Liver (tissue), 9 donors: ENCODE measurements around the gene TRIO. TPM values are rescaled to one million over a fixed set of nuclear protein-coding genes. Genes with fewer than 3 reads are reported as not detected.

ENCODE experiments used
- DNase-seq: peaks from one replicate; pipeline ENCODE4 v3.0.0-alpha.2; 2017; ENCODE audit warnings: low spot score
- H3K27ac ChIP-seq, 2 donors: one replicate each; pipeline ENCODE4 v1.7.0; 2013; ENCODE audit warnings: inconsistent platforms in 2 of 2, low read length in 2 of 2, control low read depth in 1 of 2, low read depth in 1 of 2, mild to moderate bottlenecking in 1 of 2
- H3K27me3 ChIP-seq, 4 donors: one replicate each; pipeline versions ENCODE4 v1.6.1 to v1.7.0; 2013; ENCODE audit warnings: low read length in 3 of 4, inconsistent platforms in 1 of 4, mild to moderate bottlenecking in 1 of 4, moderate library complexity in 1 of 4; ENCODE audit not compliant: control insufficient read depth in 4 of 4, insufficient read depth in 4 of 4
- H3K36me3 ChIP-seq, 4 donors: one replicate each; pipeline versions ENCODE4 v1.6.1 to v1.7.0; 2013; ENCODE audit warnings: low read length in 3 of 4, mild to moderate bottlenecking in 3 of 4, low read depth in 1 of 4, moderate library complexity in 1 of 4; ENCODE audit not compliant: control insufficient read depth in 4 of 4, insufficient read depth in 3 of 4
- H3K4me1 ChIP-seq, 4 donors: one replicate each; pipeline versions ENCODE4 v1.6.1 to v1.7.0; 2013; ENCODE audit warnings: low read length in 3 of 4, mild to moderate bottlenecking in 3 of 4, moderate library complexity in 1 of 4; ENCODE audit not compliant: control insufficient read depth in 4 of 4, insufficient read depth in 4 of 4
- H3K4me3 ChIP-seq, 3 donors: one replicate each; pipeline versions ENCODE4 v1.6.1 to v1.7.0; 2013; ENCODE audit warnings: low read length in 3 of 3, control low read depth in 1 of 3, low read depth in 1 of 3, mild to moderate bottlenecking in 1 of 3
- H3K9ac ChIP-seq, 2 donors: one replicate each; pipeline ENCODE4 v1.7.0; 2013; ENCODE audit warnings: low read length in 2 of 2, mild to moderate bottlenecking in 2 of 2, moderate library complexity in 2 of 2, control low read depth in 1 of 2, low read depth in 1 of 2
- H3K9me3 ChIP-seq, 4 donors: one replicate each; pipeline versions ENCODE4 v1.6.1 to v1.7.0; 2013; ENCODE audit warnings: low read length in 3 of 4; ENCODE audit not compliant: control insufficient read depth in 4 of 4
- EGR1 ChIP-seq, 2 donors: IDR thresholded peaks; 2 replicates each; pipeline ENCODE4 v1.6.1; 2016 to 2018; ENCODE audit warnings: antibody characterized with exemption in 2 of 2, low read depth in 2 of 2
- FOXA1 ChIP-seq: IDR thresholded peaks from 2 replicates; pipeline ENCODE4 v1.6.1; 2016; ENCODE audit warnings: antibody characterized with exemption
- FOXA2 ChIP-seq: IDR thresholded peaks from 2 replicates; pipeline ENCODE4 v1.6.1; 2016; ENCODE audit warnings: antibody characterized with exemption
- HNF4G ChIP-seq: IDR thresholded peaks from 2 replicates; pipeline ENCODE4 v1.6.1; 2016; ENCODE audit warnings: antibody characterized with exemption
- JUND ChIP-seq, 2 donors: IDR thresholded peaks; 2 replicates each; pipeline ENCODE4 v1.6.1; 2016; ENCODE audit warnings: antibody characterized with exemption in 2 of 2
- MAX ChIP-seq: IDR thresholded peaks from 2 replicates; pipeline ENCODE4 v1.6.1; 2016; ENCODE audit warnings: antibody characterized with exemption
- NR2F2 ChIP-seq: IDR thresholded peaks from 2 replicates; pipeline ENCODE4 v1.6.1; 2016; ENCODE audit warnings: antibody characterized with exemption
- RAD21 ChIP-seq, 2 donors: IDR thresholded peaks; 2 replicates each; pipeline ENCODE4 v1.6.1; 2016; ENCODE audit warnings: antibody characterized with exemption in 2 of 2, mild to moderate bottlenecking in 2 of 2
- RXRA ChIP-seq, 2 donors: IDR thresholded peaks; 2 replicates each; pipeline ENCODE4 v1.6.1; 2017 to 2018; ENCODE audit warnings: antibody characterized with exemption in 2 of 2, mild to moderate bottlenecking in 1 of 2
- TAF1 ChIP-seq: conservative IDR thresholded peaks from 2 replicates; pipeline ENCODE4 v1.6.1; 2016; ENCODE audit warnings: antibody characterized with exemption, mild to moderate bottlenecking
- YY1 ChIP-seq: IDR thresholded peaks from 2 replicates; pipeline ENCODE4 v1.6.1; 2016; ENCODE audit warnings: antibody characterized with exemption, mild to moderate bottlenecking
- WGBS: extraction: QIAGEN DNeasy Blood & Tissue Kit; methylation state at CpG from one replicate; pipeline ENCODE4 v1.1.7; 2013; 5-methylcytosine and 5-hydroxymethylcytosine counted together
- polyA plus RNA-seq, 2 donors: library from polyadenylated mRNA; stranded (reverse) in 1 of 2; unstranded in 1 of 2; fragments of 200-250 nt in 1 of 2; fragments of >200 nt in 1 of 2; fragmentation: Nextera tagmentation in 1 of 2; extraction: Ambion mirVana in 1 of 2; gene quantifications; one replicate each; pipeline versions ENCODE4 v1.2.1 to v1.2.3, GENCODE V29; 2013 to 2015
- total RNA-seq, 2 donors: library from RNA; depleted of rRNA; stranded (reverse); fragments of >200 nt; gene quantifications; one replicate each; pipeline ENCODE4 v1.2.3, GENCODE V29; 2014
- TF ChIP-seq, protein P1 (sequence below): IDR thresholded peaks from 2 replicates; pipeline ENCODE4 v1.6.1; 2016; ENCODE audit warnings: antibody characterized with exemption
- TF ChIP-seq, protein P2 (sequence below): IDR thresholded peaks from 2 replicates; pipeline ENCODE4 v1.6.1; 2016; ENCODE audit warnings: antibody characterized with exemption, mild to moderate bottlenecking
- TF ChIP-seq, protein P3 (sequence below): fragments of 150-350 bp; IDR thresholded peaks from 2 replicates; pipeline ENCODE4 v1.5.1; 2017; ENCODE audit warnings: improper control_type of control experiment, low read depth, low read length; ENCODE audit not compliant: missing input control
- donor health status: healthy.
- donor health status: healthy.
- donor health status: healthy.
- donor health status: healthy.
- donor health status: healthy.

TRIO gene
- total and polyA plus RNA-seq, 4 donors: 8.5 to 86.2 (median 16.0) TPM

GRCh38 chr5:14532180-14532579 lies 389.0 kb downstream of the TRIO start:
- no peaks in the 10 kb centered on the region for H3K36me3 ChIP-seq

GRCh38 chr5:14534773-14535172 lies 391.6 kb downstream of the TRIO start:
- Histone ChIP-seq H3K27me3 (no peaks in the 10 kb centered on the region), H3K9ac (no peak overlapping the region), H3K27ac (no peak overlapping the region), H3K4me3 (no peak overlapping the region), H3K4me1 (no peaks in the 10 kb centered on the region), H3K36me3 (no peaks in the 10 kb centered on the region), H3K9me3 (no peaks in the 10 kb centered on the region)
- DNase-seq: no peak
- WGBS: 21% methylated on average over 7 of the region's 7 CpGs
- TF ChIP-seq TAF1: no peak
- no peak for TF ChIP-seq FOXA1
- no peak for TF ChIP-seq RXRA (IDR thresholded peaks at IDR 0.05)
- peak; percentile 13 for TF ChIP-seq MAX
- TF ChIP-seq, protein P1, sequence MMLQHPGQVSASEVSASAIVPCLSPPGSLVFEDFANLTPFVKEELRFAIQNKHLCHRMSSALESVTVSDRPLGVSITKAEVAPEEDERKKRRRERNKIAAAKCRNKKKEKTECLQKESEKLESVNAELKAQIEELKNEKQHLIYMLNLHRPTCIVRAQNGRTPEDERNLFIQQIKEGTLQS: no peak

More at GRCh38 chr5:14532180-14532579, 389.0 kb downstream of the TRIO start:
- Histone ChIP-seq H3K27me3 (no peaks in the 10 kb centered on the region), H3K27ac (no peak overlapping the region), H3K9me3 (no peaks in the 10 kb centered on the region), H3K4me3 (no peak overlapping the region), H3K4me1 (no peaks in the 10 kb centered on the region), H3K9ac (no peak overlapping the region)
- DNase-seq: no peak
- 65% methylated on average over 3 of the region's 3 CpGs for WGBS
- TF ChIP-seq YY1: no peak
- no peak for TF ChIP-seq EGR1 (IDR thresholded peaks at IDR 0.05; ENCODE audit: low read depth in 2 of 2)
- TF ChIP-seq JUND (IDR thresholded peaks at IDR 0.05): no peak
- TF ChIP-seq TAF1: no peak
- no peak for TF ChIP-seq FOXA2

GRCh38 chr5:14545308-14545707 lies 402.2 kb downstream of the TRIO start:
- 66% methylated on average over 3 of the region's 3 CpGs for WGBS
- H3K27ac ChIP-seq: no peak overlapping the region

GRCh38 chr5:14545862-14546261 lies 402.7 kb downstream of the TRIO start:
- Histone ChIP-seq H3K27me3 (peaks cover 0 to 3% (median 0%) of the 10 kb centered on the region in 4 donors), H3K36me3 (no peaks in the 10 kb centered on the region), H3K9ac (no peak overlapping the region), H3K4me3 (no peak overlapping the region), H3K4me1 (no peaks in the 10 kb centered on the region), H3K9me3 (peaks cover 0 to under 1% (median 0%) of the 10 kb centered on the region in 4 donors), H3K27ac (no peak overlapping the region)
- 35% methylated on average over 1 of the region's 1 CpG for WGBS
- TF ChIP-seq, protein P1: no peak
- TF ChIP-seq RXRA (IDR thresholded peaks at IDR 0.05) (no peak), RAD21 (IDR thresholded peaks at IDR 0.05) (no peak), NR2F2 (no peak), TAF1 (no peak), HNF4G (no peak), MAX (no peak)
- TF ChIP-seq, protein P2, sequence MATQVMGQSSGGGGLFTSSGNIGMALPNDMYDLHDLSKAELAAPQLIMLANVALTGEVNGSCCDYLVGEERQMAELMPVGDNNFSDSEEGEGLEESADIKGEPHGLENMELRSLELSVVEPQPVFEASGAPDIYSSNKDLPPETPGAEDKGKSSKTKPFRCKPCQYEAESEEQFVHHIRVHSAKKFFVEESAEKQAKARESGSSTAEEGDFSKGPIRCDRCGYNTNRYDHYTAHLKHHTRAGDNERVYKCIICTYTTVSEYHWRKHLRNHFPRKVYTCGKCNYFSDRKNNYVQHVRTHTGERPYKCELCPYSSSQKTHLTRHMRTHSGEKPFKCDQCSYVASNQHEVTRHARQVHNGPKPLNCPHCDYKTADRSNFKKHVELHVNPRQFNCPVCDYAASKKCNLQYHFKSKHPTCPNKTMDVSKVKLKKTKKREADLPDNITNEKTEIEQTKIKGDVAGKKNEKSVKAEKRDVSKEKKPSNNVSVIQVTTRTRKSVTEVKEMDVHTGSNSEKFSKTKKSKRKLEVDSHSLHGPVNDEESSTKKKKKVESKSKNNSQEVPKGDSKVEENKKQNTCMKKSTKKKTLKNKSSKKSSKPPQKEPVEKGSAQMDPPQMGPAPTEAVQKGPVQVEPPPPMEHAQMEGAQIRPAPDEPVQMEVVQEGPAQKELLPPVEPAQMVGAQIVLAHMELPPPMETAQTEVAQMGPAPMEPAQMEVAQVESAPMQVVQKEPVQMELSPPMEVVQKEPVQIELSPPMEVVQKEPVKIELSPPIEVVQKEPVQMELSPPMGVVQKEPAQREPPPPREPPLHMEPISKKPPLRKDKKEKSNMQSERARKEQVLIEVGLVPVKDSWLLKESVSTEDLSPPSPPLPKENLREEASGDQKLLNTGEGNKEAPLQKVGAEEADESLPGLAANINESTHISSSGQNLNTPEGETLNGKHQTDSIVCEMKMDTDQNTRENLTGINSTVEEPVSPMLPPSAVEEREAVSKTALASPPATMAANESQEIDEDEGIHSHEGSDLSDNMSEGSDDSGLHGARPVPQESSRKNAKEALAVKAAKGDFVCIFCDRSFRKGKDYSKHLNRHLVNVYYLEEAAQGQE: no peak
- TF ChIP-seq, protein P3, sequence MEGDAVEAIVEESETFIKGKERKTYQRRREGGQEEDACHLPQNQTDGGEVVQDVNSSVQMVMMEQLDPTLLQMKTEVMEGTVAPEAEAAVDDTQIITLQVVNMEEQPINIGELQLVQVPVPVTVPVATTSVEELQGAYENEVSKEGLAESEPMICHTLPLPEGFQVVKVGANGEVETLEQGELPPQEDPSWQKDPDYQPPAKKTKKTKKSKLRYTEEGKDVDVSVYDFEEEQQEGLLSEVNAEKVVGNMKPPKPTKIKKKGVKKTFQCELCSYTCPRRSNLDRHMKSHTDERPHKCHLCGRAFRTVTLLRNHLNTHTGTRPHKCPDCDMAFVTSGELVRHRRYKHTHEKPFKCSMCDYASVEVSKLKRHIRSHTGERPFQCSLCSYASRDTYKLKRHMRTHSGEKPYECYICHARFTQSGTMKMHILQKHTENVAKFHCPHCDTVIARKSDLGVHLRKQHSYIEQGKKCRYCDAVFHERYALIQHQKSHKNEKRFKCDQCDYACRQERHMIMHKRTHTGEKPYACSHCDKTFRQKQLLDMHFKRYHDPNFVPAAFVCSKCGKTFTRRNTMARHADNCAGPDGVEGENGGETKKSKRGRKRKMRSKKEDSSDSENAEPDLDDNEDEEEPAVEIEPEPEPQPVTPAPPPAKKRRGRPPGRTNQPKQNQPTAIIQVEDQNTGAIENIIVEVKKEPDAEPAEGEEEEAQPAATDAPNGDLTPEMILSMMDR: no peak
- no peak for DNase-seq

More at GRCh38 chr5:14545308-14545707, 402.2 kb downstream of the TRIO start:
- peaks cover 0 to 3% (median 0%) of the 10 kb centered on the region in 4 donors for H3K27me3 ChIP-seq
- H3K4me3 ChIP-seq: no peak overlapping the region
- no peak for DNase-seq
- no peaks in the 10 kb centered on the region for H3K36me3 ChIP-seq
- H3K4me1 ChIP-seq: no peaks in the 10 kb centered on the region
- TF ChIP-seq HNF4G (no peak), MAX (peak; percentile 54)
- H3K9ac ChIP-seq: no peak overlapping the region
- H3K9me3 ChIP-seq: no peaks in the 10 kb centered on the region
